Stimulated activated CD4-positive, alpha-beta T cell treated with anti-CD3 and anti-CD28 coated beads, Interleukin-4, amount 100 ng/mL, for 24 hours (primary cell): ENCODE results near the gene CDH13.

Experiments
- DNase-seq: peaks from one replicate; pipeline ENCODE4 v3.0.0-alpha.2; 2020

The CDH13 gene

GRCh38 chr16:83269541-83269940, 642.8 kb downstream of the CDH13 start:
- DNase-seq, result no peak

GRCh38 chr16:83270061-83270460, 643.3 kb downstream of the CDH13 start:
- no peak for DNase-seq

- DNase-seq, result no peak
These were observed 643.9 kb downstream of the CDH13 start for GRCh38 chr16:83270640-83271039.

- no peak for DNase-seq
These were observed 644.4 kb downstream of the CDH13 start for GRCh38 chr16:83271123-83271522.

GRCh38 chr16:83271970-83272575, 645.3 kb downstream of the CDH13 start:
- no peak for DNase-seq

- no peak for DNase-seq
These were observed 646.1 kb downstream of the CDH13 start for GRCh38 chr16:83272843-83273242.

- no peak for DNase-seq
These were observed 646.9 kb downstream of the CDH13 start for GRCh38 chr16:83273504-83274173.

- no peak for DNase-seq
These were observed 652.5 kb downstream of the CDH13 start for GRCh38 chr16:83279251-83279650.

- no peak for DNase-seq
These were observed 659.2 kb downstream of the CDH13 start for GRCh38 chr16:83285921-83286320.

GRCh38 chr16:83296505-83296904, 669.7 kb downstream of the CDH13 start:
- DNase-seq, result no peak

GRCh38 chr16:83298541-83298940, 671.8 kb downstream of the CDH13 start:
- DNase-seq, result no peak

GRCh38 chr16:83300326-83300725, 673.6 kb downstream of the CDH13 start:
- DNase-seq, result no peak

GRCh38 chr16:83301971-83302370, 675.2 kb downstream of the CDH13 start:
- no peak for DNase-seq

- no peak for DNase-seq
These were observed 676.1 kb downstream of the CDH13 start for GRCh38 chr16:83302853-83303252.

- DNase-seq, result no peak
These were observed 678.3 kb downstream of the CDH13 start for GRCh38 chr16:83305092-83305491.

GRCh38 chr16:83306961-83307593, 680.3 kb downstream of the CDH13 start:
- no peak for DNase-seq

- DNase-seq, result no peak
These were observed 680.8 kb downstream of the CDH13 start for GRCh38 chr16:83307594-83307992.

- no peak for DNase-seq
These were observed 681.6 kb downstream of the CDH13 start for GRCh38 chr16:83308414-83308813.

- no peak for DNase-seq
These were observed 684.0 kb downstream of the CDH13 start for GRCh38 chr16:83310816-83311215.

GRCh38 chr16:83312015-83312717, 685.4 kb downstream of the CDH13 start:
- no peak for DNase-seq

GRCh38 chr16:83312718-83313245, 686.0 kb downstream of the CDH13 start:
- no peak for DNase-seq

GRCh38 chr16:83315271-83315670, 688.5 kb downstream of the CDH13 start:
- no peak for DNase-seq

- DNase-seq, result no peak
These were observed 689.7 kb downstream of the CDH13 start for GRCh38 chr16:83316458-83316857.

- DNase-seq, result no peak
These were observed 691.6 kb downstream of the CDH13 start for GRCh38 chr16:83318390-83318789.
